ENCODE data around the gene CYP3A4.
"Not testable (repeated sequence)": the region's sequence is repeated elsewhere in the genome, so short reads cannot be mapped to it uniquely, and the experiment has no call there.

CYP3A4 gene

GRCh38 chr7:99739699-99740572 is 44.0 kb downstream of the CYP3A4 start:
- Mint-ChIP-seq H3K36me3 (ENCODE audit: low read depth) (no peaks in the 10 kb centered on the region), H3K27me3 (ENCODE audit: low read depth) (no peaks in the 10 kb centered on the region), H3K9me3 (peaks cover 3% of the 10 kb centered on the region), H3K27ac (peak overlapping the region in 2 of 3 experiments; percentile 41 to 50), H3K4me3 (no peak overlapping the region), H3K4me1 (peaks cover 35% of the 10 kb centered on the region)
- TF ChIP-seq, protein P1, sequence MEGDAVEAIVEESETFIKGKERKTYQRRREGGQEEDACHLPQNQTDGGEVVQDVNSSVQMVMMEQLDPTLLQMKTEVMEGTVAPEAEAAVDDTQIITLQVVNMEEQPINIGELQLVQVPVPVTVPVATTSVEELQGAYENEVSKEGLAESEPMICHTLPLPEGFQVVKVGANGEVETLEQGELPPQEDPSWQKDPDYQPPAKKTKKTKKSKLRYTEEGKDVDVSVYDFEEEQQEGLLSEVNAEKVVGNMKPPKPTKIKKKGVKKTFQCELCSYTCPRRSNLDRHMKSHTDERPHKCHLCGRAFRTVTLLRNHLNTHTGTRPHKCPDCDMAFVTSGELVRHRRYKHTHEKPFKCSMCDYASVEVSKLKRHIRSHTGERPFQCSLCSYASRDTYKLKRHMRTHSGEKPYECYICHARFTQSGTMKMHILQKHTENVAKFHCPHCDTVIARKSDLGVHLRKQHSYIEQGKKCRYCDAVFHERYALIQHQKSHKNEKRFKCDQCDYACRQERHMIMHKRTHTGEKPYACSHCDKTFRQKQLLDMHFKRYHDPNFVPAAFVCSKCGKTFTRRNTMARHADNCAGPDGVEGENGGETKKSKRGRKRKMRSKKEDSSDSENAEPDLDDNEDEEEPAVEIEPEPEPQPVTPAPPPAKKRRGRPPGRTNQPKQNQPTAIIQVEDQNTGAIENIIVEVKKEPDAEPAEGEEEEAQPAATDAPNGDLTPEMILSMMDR (IDR thresholded peaks at IDR 0.05; ENCODE audit: unreplicated experiment in 3 of 3): no peak

DNA sequence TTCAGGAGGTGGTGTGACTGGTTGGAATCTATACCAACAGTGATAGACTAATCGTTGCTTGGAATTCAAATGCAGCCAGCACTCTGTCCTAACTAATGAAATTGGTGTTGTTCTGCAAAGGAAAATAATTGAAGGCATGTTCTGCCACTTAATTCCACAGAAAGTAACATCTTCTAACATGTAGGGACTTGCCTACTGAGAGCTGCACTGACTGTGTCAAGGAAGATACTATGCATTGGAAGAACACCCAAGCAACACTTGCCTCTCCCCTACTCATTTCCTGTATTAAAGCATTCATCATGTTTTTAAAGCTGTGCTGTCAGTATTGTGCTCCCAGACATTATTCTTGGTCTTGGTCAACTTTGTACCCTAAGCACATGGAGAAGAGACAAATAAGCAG is 46.3 kb downstream of the CYP3A4 start:
- TF ChIP-seq, protein P1 (IDR thresholded peaks at IDR 0.05; ENCODE audit: unreplicated experiment in 3 of 3): no peak
- peaks cover 38% of the 10 kb centered on the region for H3K4me1 Mint-ChIP-seq
- H3K4me3 Mint-ChIP-seq: no peak overlapping the region
- peak overlapping the region in 1 of 3 experiments; percentile 40 for H3K27ac Mint-ChIP-seq
- H3K27me3 Mint-ChIP-seq (ENCODE audit: low read depth): no peaks in the 10 kb centered on the region
- no peaks in the 10 kb centered on the region for H3K36me3 Mint-ChIP-seq (ENCODE audit: low read depth)
- no peaks in the 10 kb centered on the region for H3K9me3 Mint-ChIP-seq

GRCh38 chr7:99736667-99737066 is 47.3 kb downstream of the CYP3A4 start:
- H3K36me3 Mint-ChIP-seq (ENCODE audit: low read depth); H3K4me3 Mint-ChIP-seq; H3K9me3 Mint-ChIP-seq; H3K27ac Mint-ChIP-seq; H3K27me3 Mint-ChIP-seq (ENCODE audit: low read depth): not testable (repeated sequence)
- H3K4me1 Mint-ChIP-seq: peaks cover 32% of the 10 kb centered on the region

DNA sequence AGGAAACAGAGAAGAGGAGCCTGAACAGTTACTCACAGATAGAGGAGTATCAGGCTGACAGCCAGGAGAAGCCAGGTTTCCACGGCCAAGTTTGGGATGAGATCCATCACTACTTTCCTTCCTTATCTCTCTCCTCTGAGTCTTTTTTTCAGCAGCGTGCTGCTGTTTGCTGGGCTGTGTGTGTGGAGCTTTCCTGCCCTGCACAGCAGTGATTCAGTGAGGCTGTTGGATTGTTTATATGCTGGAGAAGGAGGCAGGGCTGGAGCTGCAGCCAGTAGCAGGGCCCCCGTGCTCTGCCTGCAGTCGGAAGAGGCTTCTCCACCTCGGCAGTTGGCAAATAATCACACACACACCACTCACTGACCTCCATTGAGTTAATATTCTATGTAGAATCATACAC is 49.0 kb downstream of the CYP3A4 start, which contains the start of gene CYP3A7:
Gene CYP3A7 (minus strand): TSS at position 210 of the 400 bp plus-strand sequence. CDS start 103 bp downstream, at position 107.
- TF ChIP-seq, protein P1 (IDR thresholded peaks at IDR 0.05; ENCODE audit: unreplicated experiment in 3 of 3): no peak
- H3K36me3 Mint-ChIP-seq (ENCODE audit: low read depth): no peaks in the 10 kb centered on the region
- H3K27me3 Mint-ChIP-seq (ENCODE audit: low read depth): no peaks in the 10 kb centered on the region
- peak within 1 kb of the TSS in 1 of 3 experiments; percentile 40 for H3K27ac Mint-ChIP-seq
- H3K9me3 Mint-ChIP-seq: no peaks in the 10 kb centered on the region
- H3K4me1 Mint-ChIP-seq: peaks cover 17% of the 10 kb centered on the region
- H3K4me3 Mint-ChIP-seq: no peak within 1 kb of the TSS

DNA sequence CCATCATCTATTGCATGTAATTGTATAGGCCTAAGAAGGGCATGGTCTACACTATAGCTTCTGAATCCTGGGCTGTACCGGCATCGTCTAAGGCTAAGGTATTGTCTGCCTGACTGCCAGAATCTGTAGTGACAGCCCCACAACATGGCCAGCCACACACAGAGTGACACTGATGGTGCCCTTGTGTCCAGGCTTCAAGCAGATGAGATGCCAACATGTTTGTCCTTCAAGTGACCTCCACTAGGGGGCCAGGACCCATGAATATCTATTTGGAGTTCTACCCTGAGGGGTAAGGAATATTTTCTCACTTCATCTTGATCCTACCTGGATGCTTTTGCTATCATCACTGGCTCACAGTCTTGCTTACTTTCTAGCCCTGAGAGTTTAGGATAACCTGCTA is 50.5 kb downstream of the CYP3A4 start:
- Mint-ChIP-seq H3K4me1 (peaks cover 16% of the 10 kb centered on the region), H3K27ac (no peak overlapping the region), H3K27me3 (ENCODE audit: low read depth) (no peaks in the 10 kb centered on the region), H3K9me3 (no peaks in the 10 kb centered on the region), H3K36me3 (ENCODE audit: low read depth) (no peaks in the 10 kb centered on the region), H3K4me3 (no peak overlapping the region)
- TF ChIP-seq, protein P1 (IDR thresholded peaks at IDR 0.05; ENCODE audit: unreplicated experiment in 3 of 3): peak in 1 of 3 experiments; percentile 14

GRCh38 chr7:99733003-99733402 is 51.0 kb downstream of the CYP3A4 start:
- H3K4me3 Mint-ChIP-seq: no peak overlapping the region
- H3K27ac Mint-ChIP-seq: no peak overlapping the region
- no peaks in the 10 kb centered on the region for H3K27me3 Mint-ChIP-seq (ENCODE audit: low read depth)
- TF ChIP-seq, protein P1 (IDR thresholded peaks at IDR 0.05; ENCODE audit: unreplicated experiment in 3 of 3): no peak
- H3K36me3 Mint-ChIP-seq (ENCODE audit: low read depth): no peaks in the 10 kb centered on the region
- H3K9me3 Mint-ChIP-seq: no peaks in the 10 kb centered on the region
- H3K4me1 Mint-ChIP-seq: peaks cover 14% of the 10 kb centered on the region

Measured in nephron (organoid).